HepG2 (cell line): ENCODE results near the gene C19orf85. TPM values are rescaled to one million over a fixed set of nuclear protein-coding genes. Genes with fewer than 3 reads are reported as not detected.
A peak's percentile ranks its signal among the peaks of the same experiment; 100 is the strongest.

Experiments
- AHR ChIP-seq: IDR thresholded peaks from 2 replicates; pipeline ENCODE4 v1.6.1; 2018; ENCODE audit warnings: missing genetic modification reagents, missing compliant biosample characterization
- ASH2L ChIP-seq: fragments of 300-600, 200-600 bp; sonication (generic); IDR thresholded peaks from 2 replicates; pipeline ENCODE4 v1.7.0; 2017; ENCODE audit warnings: low read depth, mild to moderate bottlenecking, moderate library complexity, mixed read lengths, low read length; ENCODE audit not compliant: insufficient read length
- CCAR2 ChIP-seq: fragments of 200-400 bp; formaldehyde crosslinking; optimal IDR thresholded peaks from 2 replicates; pipeline ENCODE3; 2018; ENCODE audit warnings: low read depth, mild to moderate bottlenecking, low read length, moderate library complexity
- HOXA9 ChIP-seq: sonication (generic); formaldehyde crosslinking; IDR thresholded peaks from 2 replicates; pipeline ENCODE4 v1.8.1; 2022; ENCODE audit warnings: missing genetic modification reagents, mild to moderate bottlenecking, moderate library complexity, borderline replicate concordance
- KAT2B ChIP-seq: fragments of 150-350 bp; IDR thresholded peaks from 2 replicates; pipeline ENCODE4 v1.6.1; 2014; ENCODE audit warnings: low read depth, low read length, borderline replicate concordance
- KDM6A ChIP-seq: IDR thresholded peaks from 2 replicates; pipeline ENCODE4 v1.6.1; 2016; ENCODE audit warnings: low read depth
- KLF11 ChIP-seq: IDR thresholded peaks from 2 replicates; pipeline ENCODE4 v1.6.1; 2016; ENCODE audit warnings: missing compliant biosample characterization
- NCOA5 ChIP-seq: sonication (generic); formaldehyde crosslinking; IDR thresholded peaks from 2 replicates; pipeline ENCODE4 v1.4.0; 2020; ENCODE audit warnings: missing genetic modification reagents
- RBFOX2 ChIP-seq: fragments of 200-400 bp; formaldehyde crosslinking; IDR thresholded peaks from 2 replicates; pipeline ENCODE4 v1.6.1; 2017; ENCODE audit warnings: low read depth, mild to moderate bottlenecking, low read length
- RFX1 ChIP-seq: fragments of 450-650 bp; IDR thresholded peaks from 2 replicates; pipeline ENCODE4 v1.6.1; 2017
- SMC3 ChIP-seq: IDR thresholded peaks from 2 replicates; pipeline ENCODE4 v1.6.1; 2011; ENCODE audit warnings: low read length, improper control_type of control experiment
- TGIF2 ChIP-seq: IDR thresholded peaks from 2 replicates; pipeline ENCODE4 v1.6.1; 2016; ENCODE audit warnings: control low read depth, missing compliant biosample characterization
- ZNF33A ChIP-seq: sonication (generic); formaldehyde crosslinking; IDR thresholded peaks from 2 replicates; pipeline ENCODE4 v1.5.1; 2020; ENCODE audit warnings: missing genetic modification reagents, mild to moderate bottlenecking, moderate library complexity, borderline replicate concordance
- ZNF557 ChIP-seq: sonication (generic); formaldehyde crosslinking; IDR thresholded peaks from 2 replicates; pipeline ENCODE4 v1.4.0; 2020; ENCODE audit warnings: missing genetic modification reagents
- ZNF598 ChIP-seq: sonication (generic); formaldehyde crosslinking; IDR thresholded peaks from 2 replicates; pipeline ENCODE4 v1.5.1; 2020; ENCODE audit warnings: mild to moderate bottlenecking, missing genetic modification reagents, borderline replicate concordance
- polyA plus RNA-seq, 8 experiments: library from polyadenylated mRNA; depleted of rRNA in 3 of 8; stranded (reverse) in 7 of 8; unstranded in 1 of 8; fragments of >200 nt; fragmentation: Illumina TruSeq in 4 of 8; extraction: Trizol in 4 of 8; gene quantifications; 2 replicates each; pipeline versions ENCODE4 v1.2.1 to v1.2.3, GENCODE V29; 2011 to 2016; ENCODE audit warnings: low read depth in 4 of 8, missing spikeins in 1 of 8, mixed read lengths in 1 of 8; ENCODE audit not compliant: insufficient read depth in 1 of 8
- total RNA-seq, 5 experiments: library from RNA; depleted of rRNA; stranded (reverse); fragments of >200 nt; fragmentation: Illumina TruSeq; extraction: Trizol; gene quantifications; 2 replicates each; pipeline ENCODE4 v1.2.3, GENCODE V29; 2016; ENCODE audit warnings: low read depth in 1 of 5
- TF ChIP-seq, protein P1 (sequence below): sonication (generic); formaldehyde crosslinking; IDR thresholded peaks from 2 replicates; pipeline ENCODE4 v1.8.1; 2023; ENCODE audit warnings: mild to moderate bottlenecking, missing genetic modification reagents
- TF ChIP-seq, protein P2 (sequence below): sonication (generic); formaldehyde crosslinking; IDR thresholded peaks from 2 replicates; pipeline ENCODE4 v1.4.0; 2020; ENCODE audit warnings: missing genetic modification reagents
- TF ChIP-seq, protein P3 (sequence below): sonication (generic); formaldehyde crosslinking; IDR thresholded peaks from 2 replicates; pipeline ENCODE4 v1.4.0; 2020; ENCODE audit warnings: missing genetic modification reagents

Gene C19orf85
- total and polyA plus RNA-seq, 2 of the 13 experiments (the other 11 are each of a cell fraction or from before 2014, with no cell fraction given): not detected

DNA sequence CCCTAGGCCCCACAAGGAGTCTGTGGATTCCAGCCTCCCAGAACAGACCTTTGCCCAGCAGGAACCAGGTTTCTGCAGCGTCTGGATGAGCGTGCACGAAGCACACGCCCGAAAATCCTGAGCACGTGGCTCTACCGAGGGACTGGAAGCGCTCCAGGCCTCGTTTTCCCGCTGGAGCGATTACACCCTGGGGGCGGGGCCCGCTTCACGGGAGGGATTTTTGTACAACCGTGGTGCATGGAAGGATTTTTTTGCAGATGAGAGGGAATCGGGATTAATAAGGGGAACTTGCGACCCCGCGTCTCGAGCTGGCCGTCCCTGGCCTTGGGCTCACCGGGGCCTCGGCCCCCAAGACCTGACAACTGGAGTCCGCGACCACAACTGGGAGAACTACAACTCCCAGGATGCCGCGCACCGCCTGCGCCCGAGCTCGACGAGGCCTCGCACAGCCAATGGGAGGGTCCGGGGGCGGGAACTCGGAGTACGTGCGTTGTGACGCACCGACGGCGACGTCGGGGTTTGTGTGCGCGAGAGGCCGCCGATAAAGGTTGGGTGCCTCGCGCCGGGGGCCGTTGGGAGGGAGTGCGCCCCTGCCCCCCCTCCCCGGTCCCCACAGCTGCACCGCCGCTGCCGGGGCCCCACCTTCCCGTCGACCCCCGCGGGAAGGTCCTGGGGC lies 11.7 kb upstream of the C19orf85 start, which contains the start of gene ZNF628 (continued):
- no peak for TF ChIP-seq CCAR2
- no peak for TF ChIP-seq KDM6A
- TF ChIP-seq RBFOX2: peak; percentile 93
- TF ChIP-seq HOXA9 (CRISPR knock-in tag): peak; percentile 35; the same call in 1 of the 2 replicates
- peak; percentile 54 for TF ChIP-seq ASH2L
- TF ChIP-seq, protein P1, sequence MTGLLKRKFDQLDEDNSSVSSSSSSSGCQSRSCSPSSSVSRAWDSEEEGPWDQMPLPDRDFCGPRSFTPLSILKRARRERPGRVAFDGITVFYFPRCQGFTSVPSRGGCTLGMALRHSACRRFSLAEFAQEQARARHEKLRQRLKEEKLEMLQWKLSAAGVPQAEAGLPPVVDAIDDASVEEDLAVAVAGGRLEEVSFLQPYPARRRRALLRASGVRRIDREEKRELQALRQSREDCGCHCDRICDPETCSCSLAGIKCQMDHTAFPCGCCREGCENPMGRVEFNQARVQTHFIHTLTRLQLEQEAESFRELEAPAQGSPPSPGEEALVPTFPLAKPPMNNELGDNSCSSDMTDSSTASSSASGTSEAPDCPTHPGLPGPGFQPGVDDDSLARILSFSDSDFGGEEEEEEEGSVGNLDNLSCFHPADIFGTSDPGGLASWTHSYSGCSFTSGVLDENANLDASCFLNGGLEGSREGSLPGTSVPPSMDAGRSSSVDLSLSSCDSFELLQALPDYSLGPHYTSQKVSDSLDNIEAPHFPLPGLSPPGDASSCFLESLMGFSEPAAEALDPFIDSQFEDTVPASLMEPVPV: no peak; the same call in 1 of the 2 replicates
- 0 out of 2 replicates have a peak, but pooled peaks have one; percentile 44 for TF ChIP-seq AHR (CRISPR knock-in tag)
- no peak for TF ChIP-seq SMC3
- TF ChIP-seq, protein P2, sequence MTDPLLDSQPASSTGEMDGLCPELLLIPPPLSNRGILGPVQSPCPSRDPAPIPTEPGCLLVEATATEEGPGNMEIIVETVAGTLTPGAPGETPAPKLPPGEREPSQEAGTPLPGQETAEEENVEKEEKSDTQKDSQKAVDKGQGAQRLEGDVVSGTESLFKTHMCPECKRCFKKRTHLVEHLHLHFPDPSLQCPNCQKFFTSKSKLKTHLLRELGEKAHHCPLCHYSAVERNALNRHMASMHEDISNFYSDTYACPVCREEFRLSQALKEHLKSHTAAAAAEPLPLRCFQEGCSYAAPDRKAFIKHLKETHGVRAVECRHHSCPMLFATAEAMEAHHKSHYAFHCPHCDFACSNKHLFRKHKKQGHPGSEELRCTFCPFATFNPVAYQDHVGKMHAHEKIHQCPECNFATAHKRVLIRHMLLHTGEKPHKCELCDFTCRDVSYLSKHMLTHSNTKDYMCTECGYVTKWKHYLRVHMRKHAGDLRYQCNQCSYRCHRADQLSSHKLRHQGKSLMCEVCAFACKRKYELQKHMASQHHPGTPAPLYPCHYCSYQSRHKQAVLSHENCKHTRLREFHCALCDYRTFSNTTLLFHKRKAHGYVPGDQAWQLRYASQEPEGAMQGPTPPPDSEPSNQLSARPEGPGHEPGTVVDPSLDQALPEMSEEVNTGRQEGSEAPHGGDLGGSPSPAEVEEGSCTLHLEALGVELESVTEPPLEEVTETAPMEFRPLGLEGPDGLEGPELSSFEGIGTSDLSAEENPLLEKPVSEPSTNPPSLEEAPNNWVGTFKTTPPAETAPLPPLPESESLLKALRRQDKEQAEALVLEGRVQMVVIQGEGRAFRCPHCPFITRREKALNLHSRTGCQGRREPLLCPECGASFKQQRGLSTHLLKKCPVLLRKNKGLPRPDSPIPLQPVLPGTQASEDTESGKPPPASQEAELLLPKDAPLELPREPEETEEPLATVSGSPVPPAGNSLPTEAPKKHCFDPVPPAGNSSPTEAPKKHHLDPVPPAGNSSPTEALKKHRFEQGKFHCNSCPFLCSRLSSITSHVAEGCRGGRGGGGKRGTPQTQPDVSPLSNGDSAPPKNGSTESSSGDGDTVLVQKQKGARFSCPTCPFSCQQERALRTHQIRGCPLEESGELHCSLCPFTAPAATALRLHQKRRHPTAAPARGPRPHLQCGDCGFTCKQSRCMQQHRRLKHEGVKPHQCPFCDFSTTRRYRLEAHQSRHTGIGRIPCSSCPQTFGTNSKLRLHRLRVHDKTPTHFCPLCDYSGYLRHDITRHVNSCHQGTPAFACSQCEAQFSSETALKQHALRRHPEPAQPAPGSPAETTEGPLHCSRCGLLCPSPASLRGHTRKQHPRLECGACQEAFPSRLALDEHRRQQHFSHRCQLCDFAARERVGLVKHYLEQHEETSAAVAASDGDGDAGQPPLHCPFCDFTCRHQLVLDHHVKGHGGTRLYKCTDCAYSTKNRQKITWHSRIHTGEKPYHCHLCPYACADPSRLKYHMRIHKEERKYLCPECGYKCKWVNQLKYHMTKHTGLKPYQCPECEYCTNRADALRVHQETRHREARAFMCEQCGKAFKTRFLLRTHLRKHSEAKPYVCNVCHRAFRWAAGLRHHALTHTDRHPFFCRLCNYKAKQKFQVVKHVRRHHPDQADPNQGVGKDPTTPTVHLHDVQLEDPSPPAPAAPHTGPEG: peak; percentile 81; the same call in 1 of the 2 replicates
- peak; percentile 75; the same call in 1 of the 2 replicates for TF ChIP-seq KLF11 (CRISPR knock-in tag)
- no peak for TF ChIP-seq RFX1
- TF ChIP-seq TGIF2 (CRISPR knock-in tag): 0 out of 2 replicates have a peak, but pooled peaks have one; percentile 33
- TF ChIP-seq, protein P3, sequence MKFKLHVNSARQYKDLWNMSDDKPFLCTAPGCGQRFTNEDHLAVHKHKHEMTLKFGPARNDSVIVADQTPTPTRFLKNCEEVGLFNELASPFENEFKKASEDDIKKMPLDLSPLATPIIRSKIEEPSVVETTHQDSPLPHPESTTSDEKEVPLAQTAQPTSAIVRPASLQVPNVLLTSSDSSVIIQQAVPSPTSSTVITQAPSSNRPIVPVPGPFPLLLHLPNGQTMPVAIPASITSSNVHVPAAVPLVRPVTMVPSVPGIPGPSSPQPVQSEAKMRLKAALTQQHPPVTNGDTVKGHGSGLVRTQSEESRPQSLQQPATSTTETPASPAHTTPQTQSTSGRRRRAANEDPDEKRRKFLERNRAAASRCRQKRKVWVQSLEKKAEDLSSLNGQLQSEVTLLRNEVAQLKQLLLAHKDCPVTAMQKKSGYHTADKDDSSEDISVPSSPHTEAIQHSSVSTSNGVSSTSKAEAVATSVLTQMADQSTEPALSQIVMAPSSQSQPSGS (CRISPR knock-in tag): peak; percentile 40; the same call in 1 of the 2 replicates
- TF ChIP-seq ZNF33A (CRISPR knock-in tag): no peak
- peak; percentile 92; the same call in 1 of the 2 replicates for TF ChIP-seq ZNF598 (CRISPR knock-in tag)
- TF ChIP-seq KAT2B: no peak
- no peak for TF ChIP-seq ZNF557 (CRISPR knock-in tag)
- TF ChIP-seq NCOA5 (CRISPR knock-in tag): no peak
